Keratinocyte (primary cell): ENCODE measurements around the gene NT5DC3. TPM values are rescaled to one million over a fixed set of nuclear protein-coding genes. Genes with fewer than 3 reads are reported as not detected.

Experiments used
- DNase-seq: peaks from one replicate; pipeline ENCODE4 v3.0.0-alpha.2; 2011; ENCODE audit warnings: low read depth, missing footprints, low spot score
- FAIRE-seq: peaks from 2 replicates; lab custom pipeline; 2011; peaks lifted over from hg19 to GRCh38; lab: Jason Lieb, UNC
- H2AFZ ChIP-seq: 2 replicates; pipeline ENCODE4 v1.6.0; 2012; ENCODE audit warnings: low read length, control low read depth, inconsistent platforms; ENCODE audit not compliant: control insufficient read depth
- H3K27ac ChIP-seq: 2 replicates; pipeline ENCODE4 v1.5.1; 2011; ENCODE audit warnings: low read length; ENCODE audit not compliant: control insufficient read depth, insufficient read depth
- H3K27me3 ChIP-seq: 3 replicates; pipeline ENCODE4 v1.6.0; 2011; ENCODE audit warnings: low read length; ENCODE audit not compliant: control insufficient read depth, insufficient read depth; ENCODE audit errors: extremely low read depth
- H3K36me3 ChIP-seq, 2 experiments: 2 replicates in 1 of 2; 3 replicates in 1 of 2; pipeline ENCODE4 v1.5.1; 2011; ENCODE audit warnings: low read length in 2 of 2, mild to moderate bottlenecking in 1 of 2; ENCODE audit not compliant: control insufficient read depth in 2 of 2, insufficient read depth in 2 of 2; ENCODE audit errors: extremely low read depth in 1 of 2
- H3K4me1 ChIP-seq: 3 replicates; pipeline ENCODE4 v1.5.1; 2011; ENCODE audit warnings: low read length; ENCODE audit not compliant: control insufficient read depth, insufficient read depth; ENCODE audit errors: extremely low read depth
- H3K4me2 ChIP-seq: 3 replicates; pipeline ENCODE4 v1.6.0; 2011; ENCODE audit warnings: low read depth, low read length; ENCODE audit not compliant: control insufficient read depth, insufficient read depth; ENCODE audit errors: extremely low read depth
- H3K4me3 ChIP-seq, 3 experiments: fragments of 200-600 bp in 1 of 3; sonication (generic) in 1 of 3; 2 replicates in 2 of 3; 3 replicates in 1 of 3; pipeline ENCODE4 v1.5.1; 2011 to 2016; ENCODE audit warnings: low read length in 3 of 3, mild to moderate bottlenecking in 3 of 3, control low read depth in 2 of 3, inconsistent platforms in 1 of 3, low read depth in 1 of 3, mixed read lengths in 1 of 3, mixed run types in 1 of 3, moderate library complexity in 1 of 3; ENCODE audit not compliant: control insufficient read depth in 2 of 3, insufficient read depth in 2 of 3; ENCODE audit errors: extremely low read depth in 1 of 3
- H3K79me2 ChIP-seq: 2 replicates; pipeline ENCODE4 v1.6.0; 2012; ENCODE audit warnings: low read length; ENCODE audit not compliant: control insufficient read depth, insufficient read depth
- H3K9ac ChIP-seq: 3 replicates; pipeline ENCODE4 v1.6.0; 2011; ENCODE audit warnings: low read length; ENCODE audit not compliant: control insufficient read depth, insufficient read depth; ENCODE audit errors: extremely low read depth
- H3K9me1 ChIP-seq: 3 replicates; pipeline ENCODE4 v1.6.0; 2011; ENCODE audit warnings: low read length; ENCODE audit not compliant: control insufficient read depth, insufficient read depth; ENCODE audit errors: extremely low read depth
- H3K9me3 ChIP-seq: 2 replicates; pipeline ENCODE4 v1.5.1; 2012; ENCODE audit warnings: low read depth, low read length; ENCODE audit not compliant: control insufficient read depth
- H4K20me1 ChIP-seq: 3 replicates; pipeline ENCODE4 v1.6.0; 2011; ENCODE audit warnings: low read length; ENCODE audit not compliant: control insufficient read depth, insufficient read depth; ENCODE audit errors: extremely low read depth
- CTCF ChIP-seq, 3 experiments: IDR thresholded peaks in 1 of 3; conservative IDR thresholded peaks in 1 of 3; optimal IDR thresholded peaks in 1 of 3; 2 replicates in 2 of 3; 3 replicates in 1 of 3; pipeline versions ENCODE3 to v1.5.1; 2011; ENCODE audit warnings: low read length in 3 of 3, mild to moderate bottlenecking in 3 of 3, moderate library complexity in 2 of 3, control low read depth in 1 of 3, inconsistent platforms in 1 of 3; ENCODE audit not compliant: insufficient read depth in 2 of 3; ENCODE audit errors: extremely low read depth in 1 of 3
- EZH2 ChIP-seq: IDR thresholded peaks from one replicate; pipeline ENCODE4 v1.6.1; 2012; ENCODE audit warnings: inconsistent platforms, mild to moderate bottlenecking, low read length, moderate library complexity
- dilution Hi-C: fragments of 300-500 bp; cut with MboI; formaldehyde crosslinking; loops from one replicate; pipeline ENCODE4 v1.7.0; 2020; ENCODE audit warnings: low sequenced_read_pairs; ENCODE audit not compliant: extremely low pct_ligation_motif_present
- polyA plus RNA-seq, 5 experiments: library from polyadenylated mRNA; depleted of rRNA in 3 of 5; stranded (reverse) in 3 of 5; stranded (forward) in 1 of 5; unstranded in 1 of 5; fragments of >200 nt; gene quantifications; 1 replicate in 1 of 5; 2 replicates in 3 of 5; 3 replicates in 1 of 5; pipeline versions ENCODE4 v1.2.1 to v1.2.3, GENCODE V29; 2011 to 2012; ENCODE audit warnings: missing spikeins in 2 of 5, low read depth in 1 of 5, low replicate concordance in 1 of 5

NT5DC3 gene
- polyA plus RNA-seq, 1 donor (not counting 4 experiments of a cell fraction or from before 2014, with no cell fraction given), result 12.8 TPM

GRCh38 chr12:103772367-103773108, 68.5 kb downstream of the NT5DC3 start:
- Histone ChIP-seq H3K79me2 (no peaks in the 10 kb centered on the region), H3K27ac (no peak overlapping the region), H3K4me3 (no peak overlapping the region), H4K20me1 (no peaks in the 10 kb centered on the region), H3K27me3 (no peaks in the 10 kb centered on the region), H3K9me1 (no peaks in the 10 kb centered on the region), H3K36me3 (peaks cover 14 to 40% of the 10 kb centered on the region in 2 experiments), H2AFZ (no peak overlapping the region), H3K9me3 (no peaks in the 10 kb centered on the region), H3K4me2 (no peak overlapping the region), H3K4me1 (no peaks in the 10 kb centered on the region), H3K9ac (no peak overlapping the region)
- no peak for TF ChIP-seq EZH2
- TF ChIP-seq CTCF (optimal IDR thresholded peaks at IDR 0.05 in 1 of 3, IDR thresholded peaks at IDR 0.05 in 1 of 3, conservative IDR thresholded peaks at IDR 0.05 in 1 of 3; ENCODE audit: extremely low read depth in 1 of 3, insufficient read depth in 2 of 3, low read length in 3 of 3), result no peak
- dilution Hi-C loops, result no loop called here
- FAIRE-seq (no peak), DNase-seq (no peak)

- Histone ChIP-seq H3K4me1 (no peaks in the 10 kb centered on the region), H3K9ac (no peak overlapping the region), H4K20me1 (no peaks in the 10 kb centered on the region), H3K27ac (no peak overlapping the region), H2AFZ (no peak overlapping the region), H3K27me3 (no peaks in the 10 kb centered on the region), H3K9me3 (no peaks in the 10 kb centered on the region), H3K9me1 (no peaks in the 10 kb centered on the region), H3K79me2 (no peaks in the 10 kb centered on the region), H3K4me2 (no peak overlapping the region), H3K4me3 (no peak overlapping the region), H3K36me3 (peaks cover 8 to 38% of the 10 kb centered on the region in 2 experiments)
- no peak for DNase-seq
- TF ChIP-seq CTCF (optimal IDR thresholded peaks at IDR 0.05 in 1 of 3, IDR thresholded peaks at IDR 0.05 in 1 of 3, conservative IDR thresholded peaks at IDR 0.05 in 1 of 3; ENCODE audit: extremely low read depth in 1 of 3, insufficient read depth in 2 of 3, low read length in 3 of 3) (peak; percentile 13 to 48 (median 22)), EZH2 (no peak)
- dilution Hi-C loops, result no loop called here
- FAIRE-seq, result no peak
Measured at GRCh38 chr12:103771466-103771865, 69.6 kb downstream of the NT5DC3 start.
